NCI-H1694 treated with DMSO at 0.1 percent for 48 hours (cell line): ENCODE results near the gene FBRSL1.
A peak's percentile ranks its signal among the peaks of the same experiment; 100 is the strongest.
"Not testable (repeated sequence)": the region's sequence is repeated elsewhere in the genome, so short reads cannot be mapped to it uniquely, and the experiment has no call there.

Experiments
- DNase-seq: peaks from one replicate; lab custom pipeline; 2025; lab: John Stamatoyannopoulos, UW

Gene FBRSL1

DNA sequence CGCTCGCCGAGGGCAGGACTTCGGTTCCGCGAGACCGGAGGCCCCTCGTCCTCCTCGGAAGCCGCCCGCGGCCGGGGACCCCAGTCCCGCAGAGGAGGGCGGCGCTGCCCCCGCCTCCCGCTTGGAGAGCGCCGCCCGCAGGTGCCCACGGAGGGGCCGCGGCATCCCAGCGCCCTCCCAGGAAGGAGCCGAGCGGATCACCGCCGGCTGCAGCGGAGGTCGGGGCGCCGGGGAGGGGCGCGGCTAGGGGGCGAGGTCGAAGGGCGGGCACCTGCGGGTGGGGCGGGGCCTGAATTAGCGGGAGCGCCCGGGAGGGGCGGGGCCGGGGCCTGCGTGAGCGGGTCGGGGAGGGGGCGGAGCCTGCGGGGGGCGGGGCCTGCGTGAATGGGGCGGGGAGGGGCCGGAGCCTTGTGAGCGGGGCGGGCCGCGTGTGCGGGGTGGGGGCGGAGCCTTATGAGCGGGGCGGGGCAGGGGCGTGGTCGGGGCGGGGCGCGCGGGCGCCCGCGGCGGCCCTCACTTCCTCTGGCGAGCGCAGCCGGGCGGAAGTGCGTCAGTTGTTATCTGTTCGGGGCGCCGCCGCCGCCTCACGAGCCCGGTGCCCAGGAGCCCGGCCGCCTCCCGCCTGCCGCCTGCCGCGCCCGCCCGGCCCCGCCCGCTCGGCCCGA lies at the start of gene FBRSL1:
Gene FBRSL1 (plus strand): TSS at position 550 of the 665 bp plus-strand sequence.
- DNase-seq = peak; percentile 72

- DNase-seq = not testable (repeated sequence)
Measured at GRCh38 chr12:132440420-132440819, 49.5 kb upstream of the FBRSL1 start.

DNA sequence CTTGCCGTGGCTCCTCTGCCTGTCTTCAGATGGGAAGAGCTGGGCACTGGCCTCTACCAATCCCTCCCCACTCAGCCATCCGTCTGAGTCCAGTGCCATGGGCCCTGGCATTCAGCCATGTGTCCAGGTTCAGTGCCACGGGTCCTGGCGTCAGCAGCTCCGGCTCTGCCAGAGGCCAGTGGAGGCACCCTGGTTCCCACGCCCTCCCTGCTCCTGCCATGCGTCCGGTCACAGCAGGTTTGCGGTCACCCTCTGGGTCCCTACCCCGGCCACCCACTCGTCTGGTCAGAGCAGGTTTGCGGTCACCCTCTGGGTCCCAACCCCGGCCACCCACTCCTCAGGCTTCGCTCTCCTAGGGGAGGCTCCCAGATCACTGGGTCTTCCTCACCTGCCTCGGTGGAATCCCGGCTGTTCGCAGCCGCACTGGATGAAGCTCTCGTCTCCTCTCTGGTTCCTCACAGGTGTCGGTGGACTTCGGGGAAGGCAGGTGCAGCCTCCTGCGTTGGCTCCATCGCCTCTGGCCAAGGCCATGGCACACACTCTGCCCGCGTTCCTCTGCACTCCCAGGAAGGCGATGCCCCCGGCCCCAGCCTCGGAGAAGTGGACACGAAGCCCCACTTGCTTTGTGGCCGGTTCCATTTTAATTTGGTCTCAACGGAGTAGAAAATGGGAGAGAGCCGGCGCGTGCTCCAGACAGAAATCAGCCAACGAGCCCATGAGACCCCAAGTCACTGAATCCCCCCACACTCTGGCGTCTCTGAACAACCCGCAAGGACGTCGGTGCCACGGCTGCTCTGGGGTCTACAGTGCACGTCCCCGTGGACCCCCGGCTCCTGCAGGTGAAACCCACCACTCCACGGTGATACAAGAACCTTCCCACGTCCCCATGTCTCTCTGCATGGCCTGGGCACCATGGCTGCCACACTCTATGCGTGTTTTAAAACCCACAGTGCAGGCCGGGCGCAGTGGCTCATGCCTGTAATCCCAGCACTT lies 47.8 kb upstream of the FBRSL1 start:
- no peak for DNase-seq

DNA sequence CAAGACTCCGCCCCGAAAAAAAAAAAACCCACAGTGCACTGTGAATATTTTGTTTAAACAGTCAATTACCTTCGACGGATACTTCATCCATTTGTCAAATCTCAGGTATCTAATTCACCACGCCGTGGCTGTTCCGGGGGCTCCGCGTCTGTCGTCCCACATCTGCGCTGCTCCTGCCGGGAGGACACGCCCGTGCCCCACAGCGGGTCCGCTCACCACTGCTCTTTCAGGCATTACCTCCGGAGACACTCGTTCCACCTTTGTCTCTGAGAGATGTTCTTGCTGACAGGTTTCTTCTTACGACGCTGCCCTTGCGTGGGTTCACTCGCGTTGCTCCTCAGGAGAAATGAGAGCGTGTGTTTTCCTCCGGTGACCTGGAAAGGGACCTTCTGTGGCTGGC lies 46.9 kb upstream of the FBRSL1 start:
- DNase-seq = no peak

DNA sequence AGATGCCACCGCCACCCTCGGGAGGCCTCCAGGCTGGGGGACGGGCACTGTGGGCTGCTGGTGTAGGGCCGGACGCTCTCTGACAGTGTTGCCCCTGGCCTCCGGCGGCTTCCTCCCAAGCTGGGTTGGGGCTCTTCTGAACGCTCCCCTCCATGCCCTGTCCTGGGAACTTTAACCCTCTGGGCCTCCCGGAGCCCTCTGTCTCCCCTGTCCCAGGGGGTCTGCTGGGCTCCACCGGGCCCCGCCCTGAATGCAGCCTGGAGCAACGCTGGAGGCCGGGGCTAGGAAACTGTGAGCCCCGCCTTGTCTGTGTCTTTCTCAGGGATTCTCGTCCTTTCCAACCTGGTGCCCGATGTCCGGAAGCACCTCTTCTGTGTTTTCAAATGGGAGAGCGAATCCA lies 45.7 kb upstream of the FBRSL1 start:
- DNase-seq = no peak

GRCh38 chr12:132444957-132445883 lies 44.7 kb upstream of the FBRSL1 start:
- peak; percentile 88 for DNase-seq

DNA sequence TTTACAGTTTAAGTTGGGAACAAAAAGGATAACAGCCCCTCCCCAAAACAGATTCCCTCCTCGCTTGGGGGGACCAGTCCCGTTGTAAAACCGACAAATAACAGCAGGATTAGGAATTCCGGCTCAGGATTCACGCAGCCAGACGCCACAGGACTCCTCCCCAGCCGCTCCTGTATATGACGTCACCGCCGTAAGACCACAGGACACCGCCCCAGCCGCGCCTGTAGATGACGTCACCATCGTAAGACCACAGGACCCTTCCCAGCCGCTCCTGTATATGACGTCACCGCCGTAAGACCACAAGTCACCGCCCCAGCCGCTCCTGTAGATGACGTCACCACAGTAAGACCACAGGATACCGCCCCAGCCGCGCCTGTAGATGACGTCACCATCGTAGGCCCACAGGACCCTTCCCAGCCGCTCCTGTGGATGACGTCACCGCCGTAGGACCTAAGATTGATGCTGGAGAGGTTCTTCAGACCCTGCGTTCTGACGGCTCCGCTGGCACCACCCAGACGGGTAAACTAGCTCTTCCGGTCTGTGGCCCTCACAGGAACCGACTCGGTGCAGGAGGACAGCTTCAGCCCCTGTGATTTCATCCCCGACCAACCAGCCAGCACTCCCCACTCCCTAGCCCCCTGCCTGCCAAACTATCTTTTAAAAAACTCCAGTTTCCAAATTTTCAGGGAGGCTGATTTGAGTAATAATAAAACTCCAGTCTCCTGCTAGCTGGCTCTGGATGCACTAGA lies 43.9 kb upstream of the FBRSL1 start:
- peak; percentile 50 for DNase-seq

DNA sequence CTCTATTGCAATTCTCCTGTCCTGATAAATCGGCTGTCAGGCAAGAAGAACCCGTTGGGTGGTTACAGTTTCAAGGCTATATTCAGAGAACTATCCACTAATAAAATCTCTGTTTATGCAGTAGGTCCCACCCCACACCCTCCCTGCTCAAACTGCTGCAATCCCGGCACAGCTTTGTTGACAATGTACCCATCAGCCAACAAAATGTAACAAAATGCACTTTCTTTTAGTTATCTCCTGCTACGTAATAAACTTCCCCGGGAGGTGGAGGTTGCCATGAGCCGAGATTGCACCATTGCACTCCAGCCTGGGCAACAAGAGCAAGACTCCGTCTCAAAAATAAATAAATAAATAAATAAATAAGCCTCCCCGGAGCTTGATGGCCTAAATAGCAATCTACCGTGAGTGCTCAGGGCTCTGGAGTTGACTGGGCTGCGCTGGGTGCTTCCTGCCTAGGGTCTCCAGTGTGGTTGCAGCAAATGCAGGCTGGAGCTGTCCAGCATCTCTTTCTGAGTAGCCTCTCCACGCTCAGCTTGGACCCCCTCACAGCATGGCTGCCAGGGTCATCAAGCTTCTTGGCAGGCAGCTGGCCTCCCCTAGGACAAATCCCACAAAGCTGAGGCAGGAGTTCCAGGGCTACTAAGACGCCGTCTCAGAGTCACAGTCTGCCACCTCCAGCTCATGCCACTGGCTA lies 43.2 kb upstream of the FBRSL1 start:
- no peak for DNase-seq

- DNase-seq = no peak
Measured at GRCh38 chr12:132447327-132447720, 42.6 kb upstream of the FBRSL1 start.

DNA sequence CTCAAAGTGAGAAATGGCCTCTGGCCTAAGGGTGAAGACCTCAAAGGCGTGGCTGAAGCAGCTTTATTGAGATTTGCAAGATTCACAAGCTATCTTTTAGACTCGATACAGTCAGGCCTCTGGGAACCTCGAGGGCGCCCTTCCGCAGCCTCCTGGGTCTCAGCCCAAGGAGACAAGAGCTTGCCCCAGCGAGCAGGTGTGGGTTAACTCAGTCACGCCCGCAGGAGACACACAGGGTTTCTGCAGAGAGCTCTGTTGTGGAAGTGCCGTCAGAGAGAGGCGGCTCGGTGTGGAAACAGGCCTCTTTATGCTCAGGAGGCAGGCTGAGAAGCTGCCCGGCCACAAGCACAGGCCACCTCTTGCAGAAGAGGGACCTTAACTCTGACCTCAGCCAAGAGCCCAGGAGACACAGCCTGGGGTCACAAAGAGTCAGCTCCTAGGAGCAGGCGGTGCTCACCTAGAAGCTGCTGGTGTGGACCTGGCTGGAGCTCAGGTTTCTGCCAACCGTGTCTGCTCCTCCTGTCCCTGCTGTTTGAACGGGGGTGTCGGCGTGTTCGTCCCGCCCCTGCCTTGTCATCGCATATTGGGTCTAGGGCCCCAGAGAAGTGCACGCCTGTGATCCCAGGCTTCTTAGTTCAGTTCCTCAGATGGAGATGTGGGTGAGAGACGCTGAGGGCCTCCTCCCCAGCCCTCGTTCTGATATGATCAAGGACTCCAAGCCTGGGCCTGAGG lies 42.1 kb upstream of the FBRSL1 start:
- DNase-seq = no peak

DNA sequence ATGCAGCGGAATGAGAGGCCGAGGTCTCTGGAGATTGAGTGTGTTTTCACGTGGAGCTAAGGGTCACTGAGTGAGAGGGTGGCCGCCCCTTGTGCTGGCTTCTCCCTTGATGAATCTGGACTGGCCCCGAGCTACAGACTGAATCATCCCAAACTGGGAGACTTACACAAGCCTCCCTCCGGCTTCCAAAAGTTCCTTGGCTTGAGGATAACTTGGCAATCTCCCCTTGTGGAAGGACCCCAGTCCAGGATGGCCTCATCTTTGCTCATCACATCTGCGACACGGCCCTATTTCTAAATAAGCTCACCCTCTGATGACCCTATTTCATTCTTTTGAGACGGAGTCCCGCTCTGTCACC lies 41.5 kb upstream of the FBRSL1 start:
- no peak for DNase-seq

DNA sequence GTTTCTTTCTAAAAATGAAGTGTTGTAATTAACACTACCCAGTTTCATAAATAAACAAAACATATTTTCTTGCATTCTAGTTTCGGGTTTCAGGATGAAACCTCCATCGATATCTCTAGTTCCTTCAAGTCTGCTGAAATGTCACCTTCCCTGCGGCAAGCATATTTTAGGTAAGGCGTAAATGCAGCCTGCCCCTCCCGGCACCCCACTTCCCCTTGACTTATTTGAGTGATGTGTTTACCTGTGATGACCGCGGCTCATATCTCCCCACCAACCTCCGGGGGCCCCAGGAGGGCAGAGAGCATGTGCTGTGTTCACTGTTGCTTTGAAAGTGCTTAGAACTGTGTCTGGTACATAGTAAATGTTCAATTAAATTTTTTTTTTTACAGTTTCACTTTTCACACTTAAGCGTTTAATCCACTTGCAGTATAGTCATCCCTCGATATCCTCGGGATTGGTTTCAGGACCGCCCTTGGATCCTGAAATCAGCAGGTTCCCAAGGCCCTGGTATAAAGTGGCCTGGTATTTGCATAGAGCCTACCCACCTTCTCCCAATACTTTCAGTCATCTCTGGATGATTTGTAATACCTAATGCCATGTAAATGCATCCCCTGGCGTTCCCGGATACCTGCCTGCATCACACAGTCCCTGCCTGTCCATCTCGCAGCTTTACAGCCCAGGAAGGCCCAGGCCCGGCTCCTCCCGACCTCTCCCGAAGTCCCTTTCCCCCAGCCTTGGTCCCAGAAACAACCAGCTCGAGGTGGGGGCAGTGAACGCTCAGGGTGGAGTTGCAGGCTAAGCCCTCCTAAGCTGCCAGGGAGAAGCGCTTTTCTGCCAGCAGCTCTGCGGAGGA lies 40.2 kb upstream of the FBRSL1 start:
- DNase-seq = no peak

DNA sequence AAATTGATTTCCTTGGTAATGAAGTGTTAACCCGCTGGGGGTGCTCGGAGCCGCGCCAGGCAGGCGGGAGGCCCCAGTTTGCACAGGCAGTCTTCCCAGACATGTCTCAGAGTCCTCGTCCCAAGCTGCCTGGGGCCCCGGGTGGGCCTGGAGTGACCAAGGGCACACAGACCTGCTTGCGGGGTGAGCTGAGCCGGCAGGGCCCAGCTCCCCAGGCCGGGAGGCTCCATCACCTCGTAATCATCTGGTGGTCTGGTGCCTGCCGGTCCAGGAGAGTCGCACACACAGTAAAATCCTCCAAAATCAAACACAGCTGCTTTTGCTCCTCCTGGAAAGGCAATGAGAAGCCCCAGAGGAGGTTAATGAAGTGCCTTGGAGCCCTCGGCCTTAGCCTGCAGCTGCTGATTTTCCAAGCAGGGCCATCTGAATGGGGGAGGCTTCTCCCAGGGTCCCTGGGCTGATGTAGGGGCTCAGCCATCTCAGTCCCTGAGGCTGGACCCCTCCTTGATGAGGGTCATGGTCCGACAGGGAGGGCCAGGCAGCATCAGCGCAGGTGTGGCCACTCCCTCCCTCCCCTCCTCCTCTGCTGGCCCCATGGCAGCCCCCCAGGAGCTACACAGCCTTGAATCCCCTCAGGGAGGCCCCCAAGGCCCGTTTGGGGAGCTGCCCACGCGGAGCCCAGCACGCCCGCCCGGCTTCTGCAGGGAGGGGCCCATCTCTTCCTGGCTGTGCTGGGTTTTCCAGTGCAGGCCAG lies 39.4 kb upstream of the FBRSL1 start:
- no peak for DNase-seq

GRCh38 chr12:132451172-132451835 lies 38.6 kb upstream of the FBRSL1 start:
- DNase-seq = no peak

DNA sequence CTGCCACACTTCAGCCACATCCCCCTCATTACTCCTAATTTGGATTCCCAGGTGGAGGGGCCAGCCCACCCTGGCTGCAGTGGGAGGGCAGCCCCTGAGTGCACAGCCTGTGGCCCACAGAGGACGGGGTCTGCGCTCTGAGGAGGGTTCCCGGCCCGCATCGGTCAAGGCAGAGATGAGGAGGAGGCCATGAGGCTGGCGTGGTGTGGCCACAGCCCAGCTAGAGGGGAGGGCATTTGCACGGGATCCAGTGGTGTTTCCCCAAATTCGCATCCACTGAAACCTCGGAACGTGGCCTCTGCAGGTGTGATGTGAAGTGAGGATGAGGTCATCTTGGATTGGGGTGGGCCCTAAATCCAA lies 38.1 kb upstream of the FBRSL1 start:
- no peak for DNase-seq

DNA sequence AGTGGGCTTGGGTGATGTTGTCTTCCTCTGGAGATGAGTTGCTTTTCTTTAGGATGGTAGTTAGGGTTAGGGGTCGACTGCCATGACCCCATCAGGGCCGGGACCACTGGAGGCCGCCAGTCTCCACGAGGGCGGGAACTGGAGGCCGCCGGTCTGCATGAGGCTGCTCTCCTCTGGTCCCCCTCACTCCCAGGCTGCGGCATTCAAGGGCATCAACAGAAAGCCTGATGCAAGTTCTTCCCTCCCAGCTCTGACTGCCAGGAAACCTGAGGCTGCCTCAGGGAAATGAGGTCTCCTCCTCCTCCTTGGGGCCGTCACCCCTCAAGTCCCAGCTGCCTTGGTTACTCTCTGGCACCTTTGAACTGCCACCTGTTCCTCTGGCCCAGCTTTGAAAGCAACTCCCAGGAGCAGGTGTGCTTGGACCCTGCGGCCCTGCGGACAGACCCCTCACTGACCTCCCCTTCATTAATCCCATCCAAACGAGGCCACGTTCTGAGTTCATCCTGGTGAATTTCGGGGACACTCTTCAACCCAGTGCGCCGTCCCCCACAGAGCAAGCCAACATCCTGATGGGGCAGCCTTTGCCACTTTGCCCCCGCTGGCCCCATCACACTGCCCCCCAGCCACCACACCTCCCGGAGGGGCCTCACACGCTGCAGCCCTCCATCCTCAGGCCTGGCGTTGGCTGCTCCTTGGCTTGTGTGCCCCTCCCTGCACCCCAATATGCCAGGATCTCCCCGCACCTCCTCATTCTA lies 37.2 kb upstream of the FBRSL1 start:
- DNase-seq = no peak
